GM21528 (cell line): ENCODE data around the gene GOLGA7B.

Experiments used
- ATAC-seq: cut with Tn5 transposase; IDR thresholded peaks from one replicate; pipeline ENCODE4 v1.9.1; 2021; ENCODE audit warnings: mild to moderate bottlenecking, moderate library complexity; ENCODE audit not compliant: unreplicated experiment, low FRiP score

The GOLGA7B gene

GRCh38 chr10:97915346-97916131, 65.9 kb downstream of the GOLGA7B start:
- ATAC-seq = no peak

GRCh38 chr10:97916586-97916985, 66.9 kb downstream of the GOLGA7B start:
- no peak for ATAC-seq

GRCh38 chr10:97919012-97919411, 69.4 kb downstream of the GOLGA7B start:
- ATAC-seq = no peak

- no peak for ATAC-seq
Observed at GRCh38 chr10:97920865-97921264, 71.2 kb downstream of the GOLGA7B start.
